Astrocyte of the cerebellum (primary cell): ENCODE measurements around the gene SLC35F1.
"Not testable (repeated sequence)": the region's sequence is repeated elsewhere in the genome, so short reads cannot be mapped to it uniquely, and the experiment has no call there.

Experiments used
- DNase-seq: peaks from one replicate; pipeline ENCODE4 v3.0.0-alpha.2; 2011; ENCODE audit warnings: low read depth
- H3K4me3 ChIP-seq: 2 replicates; pipeline ENCODE4 v1.5.1; 2011; ENCODE audit warnings: mild to moderate bottlenecking, low read depth, low read length, moderate library complexity
- CTCF ChIP-seq: IDR thresholded peaks from 2 replicates; pipeline ENCODE4 v1.5.1; 2012; ENCODE audit warnings: low read length, low read depth, moderate library complexity, mild to moderate bottlenecking; ENCODE audit errors: missing control alignments
- in situ Hi-C: cut with HindIII; loops from 2 replicates; pipeline ENCODE4 v1.10.0; 2017; ENCODE audit warnings: low sequenced_read_pairs

The SLC35F1 gene

GRCh38 chr6:118012944-118013343, 105.9 kb downstream of the SLC35F1 start:
- in situ Hi-C loops: no loop called here
- no peak overlapping the region for H3K4me3 ChIP-seq
- no peak for DNase-seq
- TF ChIP-seq CTCF: no peak

GRCh38 chr6:118016532-118016931, 109.5 kb downstream of the SLC35F1 start:
- no peak overlapping the region for H3K4me3 ChIP-seq
- in situ Hi-C loops: no loop called here
- DNase-seq: no peak
- TF ChIP-seq CTCF: no peak

GRCh38 chr6:118017301-118017848, 110.3 kb downstream of the SLC35F1 start:
- no peak for DNase-seq
- TF ChIP-seq CTCF: no peak
- in situ Hi-C loops: no loop called here
- no peak overlapping the region for H3K4me3 ChIP-seq

GRCh38 chr6:118023771-118024170, 116.7 kb downstream of the SLC35F1 start:
- no peak for DNase-seq
- in situ Hi-C loops: no loop called here
- no peak overlapping the region for H3K4me3 ChIP-seq
- no peak for TF ChIP-seq CTCF

- in situ Hi-C loops: no loop called here
- no peak overlapping the region for H3K4me3 ChIP-seq
- DNase-seq: no peak
- TF ChIP-seq CTCF: no peak
Observed at GRCh38 chr6:118029967-118030366, 122.9 kb downstream of the SLC35F1 start.

- H3K4me3 ChIP-seq, in situ Hi-C loops, DNase-seq: not testable (repeated sequence)
Observed at GRCh38 chr6:118037479-118037878, 130.4 kb downstream of the SLC35F1 start.

GRCh38 chr6:118042855-118043254, 135.8 kb downstream of the SLC35F1 start:
- in situ Hi-C loops: no loop called here
- DNase-seq: no peak
- TF ChIP-seq CTCF: no peak
- H3K4me3 ChIP-seq: no peak overlapping the region
